Esophagus muscularis mucosa (tissue), 3 donors: ENCODE measurements around the gene SLC16A11.

Experiments
- CTCF ChIP-seq, 3 experiments: fragments of 200-600 bp in 2 of 3; fragments of 450-650 bp in 1 of 3; sonication (generic) in 2 of 3; IDR thresholded peaks; one replicate each; pipeline ENCODE4 v1.5.1; 2017 to 2019; ENCODE audit warnings: antibody characterized with exemption in 3 of 3, mild to moderate bottlenecking in 2 of 3, moderate library complexity in 1 of 3
- POLR2A ChIP-seq: fragments of 450-650 bp; IDR thresholded peaks from one replicate; pipeline ENCODE4 v1.6.1; 2017; ENCODE audit warnings: antibody characterized with exemption, moderate library complexity, mild to moderate bottlenecking, low read depth
- POLR2AphosphoS5 ChIP-seq, 2 donors: sonication (generic); formaldehyde crosslinking; IDR thresholded peaks; one replicate each; pipeline ENCODE4 v1.6.1; 2017; ENCODE audit warnings: antibody characterized with exemption in 2 of 2

GRCh38 chr17:7007143-7007542 is 36.7 kb downstream of the SLC16A11 start:
- TF ChIP-seq POLR2AphosphoS5 (IDR thresholded peaks at IDR 0.05) (no peak), CTCF (IDR thresholded peaks at IDR 0.05) (no peak), POLR2A (no peak)
